Mesendoderm (in vitro differentiated cells): Measurements from ENCODE around the gene ATMIN.

Experiments
- DNase-seq: peaks from one replicate; pipeline ENCODE4 v3.0.0; 2013
- H2AK5ac ChIP-seq: 2 replicates; pipeline ENCODE4 v1.6.1; 2013; ENCODE audit warnings: low read length, inconsistent platforms
- H2BK120ac ChIP-seq: 2 replicates; pipeline ENCODE4 v1.6.1; 2013; ENCODE audit warnings: low read depth, mild to moderate bottlenecking, low read length, moderate library complexity, mixed read lengths
- H2BK15ac ChIP-seq: replicated peaks from 2 replicates; pipeline ENCODE4 v1.6.1; 2013; ENCODE audit warnings: low read depth, mild to moderate bottlenecking, moderate library complexity
- H2BK5ac ChIP-seq: 2 replicates; pipeline ENCODE4 v1.6.1; 2013; ENCODE audit warnings: low read length, inconsistent platforms
- H3K18ac ChIP-seq: 2 replicates; pipeline ENCODE4 v1.6.1; 2013; ENCODE audit warnings: mild to moderate bottlenecking, low read length, mixed read lengths
- H3K23ac ChIP-seq: one replicate; pipeline ENCODE4 v1.6.1; 2013; ENCODE audit warnings: low read length
- H3K27ac ChIP-seq: 2 replicates; pipeline ENCODE4 v1.5.1; 2013; ENCODE audit warnings: low read depth, mild to moderate bottlenecking, inconsistent platforms, low read length, moderate library complexity
- H3K27me3 ChIP-seq: 2 replicates; pipeline ENCODE4 v1.6.1; 2013; ENCODE audit warnings: low read length, control low read depth, mild to moderate bottlenecking, inconsistent platforms; ENCODE audit not compliant: insufficient read depth, poor library complexity
- H3K36me3 ChIP-seq: 2 replicates; pipeline ENCODE4 v1.6.1; 2013; ENCODE audit warnings: low read length, inconsistent platforms; ENCODE audit not compliant: control insufficient read depth, insufficient read depth
- H3K4ac ChIP-seq: one replicate; pipeline ENCODE4 v1.6.1; 2013; ENCODE audit warnings: low read depth, mild to moderate bottlenecking, low read length, moderate library complexity
- H3K4me1 ChIP-seq: 2 replicates; pipeline ENCODE4 v1.6.1; 2013; ENCODE audit warnings: low read depth, low read length, inconsistent platforms; ENCODE audit not compliant: control insufficient read depth
- H3K4me2 ChIP-seq: 2 replicates; pipeline ENCODE4 v1.6.1; 2013; ENCODE audit warnings: low read length
- H3K4me3 ChIP-seq: 2 replicates; pipeline ENCODE4 v1.5.1; 2013; ENCODE audit warnings: mild to moderate bottlenecking, low read length
- H3K56ac ChIP-seq: one replicate; pipeline ENCODE4 v1.6.1; 2013; ENCODE audit warnings: low read length
- H3K79me1 ChIP-seq: 2 replicates; pipeline ENCODE4 v1.6.1; 2013; ENCODE audit warnings: low read length, inconsistent platforms
- H3K79me2 ChIP-seq: 2 replicates; pipeline ENCODE4 v1.6.1; 2013; ENCODE audit warnings: mild to moderate bottlenecking, low read length; ENCODE audit not compliant: control insufficient read depth, insufficient read depth
- H3K9ac ChIP-seq: 2 replicates; pipeline ENCODE4 v1.6.1; 2013; ENCODE audit warnings: low read length, inconsistent platforms
- H4K5ac ChIP-seq: one replicate; pipeline ENCODE4 v1.6.1; 2013; ENCODE audit warnings: low read length
- H4K8ac ChIP-seq: one replicate; pipeline ENCODE4 v1.6.1; 2013; ENCODE audit warnings: low read depth, mild to moderate bottlenecking, control low read depth, low read length, moderate library complexity
- WGBS: extraction: QIAGEN DNeasy Blood & Tissue Kit; methylation state at CpG from one replicate; pipeline ENCODE4 v1.1.7; 2013; ENCODE audit warnings: low lambda C conversion rate, missing lambda C conversion rate; ENCODE audit not compliant: insufficient coverage; ENCODE audit errors: extremely low coverage; 5-methylcytosine and 5-hydroxymethylcytosine counted together

The ATMIN gene

GRCh38 chr16:80990978-80991377 is 44.7 kb upstream of the ATMIN start:
- peaks cover 2% of the 10 kb centered on the region for H3K79me1 ChIP-seq
- no CpG with 5 or more reads among the region's 2 CpGs for WGBS
- no peak overlapping the region for H2BK5ac ChIP-seq
- H3K27ac ChIP-seq = no peak overlapping the region
- no peak for DNase-seq
- no peaks in the 10 kb centered on the region for H3K27me3 ChIP-seq
- H3K4me2 ChIP-seq = no peak overlapping the region
- no peak overlapping the region for H2BK120ac ChIP-seq
- H3K79me2 ChIP-seq = peaks cover 4% of the 10 kb centered on the region
- H3K18ac ChIP-seq = no peak overlapping the region
- no peak overlapping the region for H3K9ac ChIP-seq
- H3K36me3 ChIP-seq = no peaks in the 10 kb centered on the region
- H4K5ac ChIP-seq = no peak overlapping the region
- no peak overlapping the region for H3K4me3 ChIP-seq
- H2BK15ac ChIP-seq = no peak overlapping the region
- no peaks in the 10 kb centered on the region for H3K4me1 ChIP-seq
- H4K8ac ChIP-seq = no peak overlapping the region
- H2AK5ac ChIP-seq = no peak overlapping the region
- H3K56ac ChIP-seq = no peak overlapping the region
- H3K23ac ChIP-seq = no peak overlapping the region
- no peak overlapping the region for H3K4ac ChIP-seq

- Histone ChIP-seq H3K4me1 (no peaks in the 10 kb centered on the region), H3K27ac (no peak overlapping the region), H3K27me3 (no peaks in the 10 kb centered on the region), H3K4me2 (no peak overlapping the region), H2BK120ac (no peak overlapping the region), H4K5ac (no peak overlapping the region), H4K8ac (no peak overlapping the region), H3K79me1 (peaks cover 2% of the 10 kb centered on the region), H3K79me2 (peaks cover 4% of the 10 kb centered on the region), H3K9ac (no peak overlapping the region), H3K23ac (no peak overlapping the region), H2BK5ac (no peak overlapping the region), H3K4me3 (no peak overlapping the region), H2AK5ac (no peak overlapping the region), H3K18ac (no peak overlapping the region), H3K56ac (no peak overlapping the region), H2BK15ac (no peak overlapping the region), H3K4ac (no peak overlapping the region), H3K36me3 (no peaks in the 10 kb centered on the region)
- no peak for DNase-seq
- WGBS = no CpG with 5 or more reads among the region's 6 CpGs
Measured at GRCh38 chr16:80991792-80992430, 43.7 kb upstream of the ATMIN start.

GRCh38 chr16:80992676-80993293 is 42.9 kb upstream of the ATMIN start:
- no peak for DNase-seq
- H3K27me3 ChIP-seq = no peaks in the 10 kb centered on the region
- no peak overlapping the region for H3K4ac ChIP-seq
- H2BK5ac ChIP-seq = no peak overlapping the region
- no peak overlapping the region for H3K4me3 ChIP-seq
- no peak overlapping the region for H3K27ac ChIP-seq
- no peak overlapping the region for H2BK120ac ChIP-seq
- no peak overlapping the region for H4K8ac ChIP-seq
- H3K18ac ChIP-seq = no peak overlapping the region
- H3K36me3 ChIP-seq = no peaks in the 10 kb centered on the region
- no peak overlapping the region for H2AK5ac ChIP-seq
- H3K4me2 ChIP-seq = no peak overlapping the region
- H3K79me1 ChIP-seq = peaks cover 4% of the 10 kb centered on the region
- H3K56ac ChIP-seq = no peak overlapping the region
- no peak overlapping the region for H4K5ac ChIP-seq
- no peak overlapping the region for H3K9ac ChIP-seq
- H3K4me1 ChIP-seq = no peaks in the 10 kb centered on the region
- no peak overlapping the region for H2BK15ac ChIP-seq
- no peak overlapping the region for H3K23ac ChIP-seq
- WGBS = no CpG with 5 or more reads among the region's 3 CpGs
- peaks cover 9% of the 10 kb centered on the region for H3K79me2 ChIP-seq

- H3K4ac ChIP-seq = no peak overlapping the region
- no peaks in the 10 kb centered on the region for H3K4me1 ChIP-seq
- H4K8ac ChIP-seq = no peak overlapping the region
- H4K5ac ChIP-seq = no peak overlapping the region
- H3K36me3 ChIP-seq = no peaks in the 10 kb centered on the region
- no peak overlapping the region for H3K4me2 ChIP-seq
- H3K23ac ChIP-seq = no peak overlapping the region
- no peaks in the 10 kb centered on the region for H3K27me3 ChIP-seq
- H3K18ac ChIP-seq = no peak overlapping the region
- H3K9ac ChIP-seq = no peak overlapping the region
- peaks cover 12% of the 10 kb centered on the region for H3K79me2 ChIP-seq
- H2BK5ac ChIP-seq = no peak overlapping the region
- peaks cover 4% of the 10 kb centered on the region for H3K79me1 ChIP-seq
- H2AK5ac ChIP-seq = no peak overlapping the region
- peak; percentile 75 for DNase-seq
- no CpG with 5 or more reads among the region's 6 CpGs for WGBS
- H2BK120ac ChIP-seq = no peak overlapping the region
- no peak overlapping the region for H3K56ac ChIP-seq
- H2BK15ac ChIP-seq = no peak overlapping the region
- H3K4me3 ChIP-seq = no peak overlapping the region
- no peak overlapping the region for H3K27ac ChIP-seq
Measured at GRCh38 chr16:80993307-80993706, 42.3 kb upstream of the ATMIN start.

- peaks cover 4% of the 10 kb centered on the region for H3K79me1 ChIP-seq
- no peaks in the 10 kb centered on the region for H3K27me3 ChIP-seq
- H3K27ac ChIP-seq = no peak overlapping the region
- DNase-seq = no peak
- no peak overlapping the region for H2BK15ac ChIP-seq
- H3K4ac ChIP-seq = no peak overlapping the region
- H3K4me2 ChIP-seq = no peak overlapping the region
- no peak overlapping the region for H3K56ac ChIP-seq
- no peaks in the 10 kb centered on the region for H3K36me3 ChIP-seq
- no peak overlapping the region for H4K8ac ChIP-seq
- H2AK5ac ChIP-seq = no peak overlapping the region
- no peak overlapping the region for H3K18ac ChIP-seq
- H3K79me2 ChIP-seq = peaks cover 16% of the 10 kb centered on the region
- H2BK120ac ChIP-seq = no peak overlapping the region
- H3K9ac ChIP-seq = no peak overlapping the region
- no peaks in the 10 kb centered on the region for H3K4me1 ChIP-seq
- H2BK5ac ChIP-seq = no peak overlapping the region
- no peak overlapping the region for H3K23ac ChIP-seq
- H3K4me3 ChIP-seq = no peak overlapping the region
- H4K5ac ChIP-seq = no peak overlapping the region
Measured at GRCh38 chr16:80993834-80994233, 41.8 kb upstream of the ATMIN start.

- no peak for DNase-seq
- Histone ChIP-seq H3K27ac (no peak overlapping the region), H2BK120ac (no peak overlapping the region)
Measured at GRCh38 chr16:80994451-80994850, 41.2 kb upstream of the ATMIN start.

More at GRCh38 chr16:80994451-80994850, 41.2 kb upstream of the ATMIN start:
- H3K4me3 ChIP-seq = no peak overlapping the region
- no peaks in the 10 kb centered on the region for H3K27me3 ChIP-seq
- H3K9ac ChIP-seq = no peak overlapping the region
- H2BK5ac ChIP-seq = no peak overlapping the region
- no peaks in the 10 kb centered on the region for H3K4me1 ChIP-seq
- peaks cover 6% of the 10 kb centered on the region for H3K79me1 ChIP-seq
- no peak overlapping the region for H4K5ac ChIP-seq
- H3K36me3 ChIP-seq = no peaks in the 10 kb centered on the region
- no peak overlapping the region for H4K8ac ChIP-seq
- H3K56ac ChIP-seq = no peak overlapping the region
- H2BK15ac ChIP-seq = no peak overlapping the region
- H3K79me2 ChIP-seq = peaks cover 23% of the 10 kb centered on the region
- no peak overlapping the region for H3K4ac ChIP-seq
- H3K23ac ChIP-seq = no peak overlapping the region
- no peak overlapping the region for H3K4me2 ChIP-seq
- H3K18ac ChIP-seq = no peak overlapping the region
- H2AK5ac ChIP-seq = no peak overlapping the region
